A673 (cell line): ENCODE data around the gene PSD2.

Experiments used
- CTCF ChIP-seq: fragments of 300-800, 200-600 bp; sonication (generic); conservative IDR thresholded peaks from 2 replicates; pipeline ENCODE4 v1.5.1; 2017; ENCODE audit warnings: low read depth, mild to moderate bottlenecking, antibody characterized with exemption, low read length, moderate library complexity, mixed read lengths
- EZH2 ChIP-seq: fragments of 200-600 bp; sonication (generic); IDR thresholded peaks from 2 replicates; pipeline ENCODE4 v1.6.1; 2017; ENCODE audit warnings: borderline replicate concordance, low read depth, mild to moderate bottlenecking, mixed read lengths, antibody characterized with exemption, low read length; ENCODE audit not compliant: poor library complexity, severe bottlenecking

DNA sequence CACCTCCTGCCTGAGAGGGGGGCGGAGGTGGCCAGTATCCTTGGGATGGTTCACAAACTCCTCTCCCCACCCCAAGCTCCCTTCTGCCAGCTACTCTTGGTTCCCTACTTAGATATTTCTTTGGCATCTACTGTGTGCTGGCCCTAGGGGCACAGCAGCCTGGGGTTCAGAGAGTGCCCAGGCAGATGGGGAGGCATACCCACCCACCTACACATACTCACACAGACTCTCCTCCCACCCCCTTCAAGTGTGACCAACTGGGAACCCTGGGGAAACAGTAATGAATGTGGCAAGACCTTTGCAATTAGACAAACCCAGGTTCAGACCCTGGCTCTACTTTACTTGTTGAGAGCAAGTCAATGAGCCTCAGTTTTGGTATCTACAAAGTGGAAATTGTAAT lies 44.4 kb upstream of the PSD2 start:
- TF ChIP-seq CTCF (no peak), EZH2 (no peak)
